Stimulated activated CD4-positive, alpha-beta T cell treated with anti-CD3 and anti-CD28 coated beads, Interleukin-1b, Interleukin-23, amount 100 ng/mL, for 1 hour (primary cell): Measurements from ENCODE around the gene PKNOX2.

ENCODE experiments used
- DNase-seq, 2 donors: peaks; one replicate each; pipeline ENCODE4 v3.0.0-alpha.2; 2020; ENCODE audit warnings: low read depth in 2 of 2

PKNOX2 gene

DNA sequence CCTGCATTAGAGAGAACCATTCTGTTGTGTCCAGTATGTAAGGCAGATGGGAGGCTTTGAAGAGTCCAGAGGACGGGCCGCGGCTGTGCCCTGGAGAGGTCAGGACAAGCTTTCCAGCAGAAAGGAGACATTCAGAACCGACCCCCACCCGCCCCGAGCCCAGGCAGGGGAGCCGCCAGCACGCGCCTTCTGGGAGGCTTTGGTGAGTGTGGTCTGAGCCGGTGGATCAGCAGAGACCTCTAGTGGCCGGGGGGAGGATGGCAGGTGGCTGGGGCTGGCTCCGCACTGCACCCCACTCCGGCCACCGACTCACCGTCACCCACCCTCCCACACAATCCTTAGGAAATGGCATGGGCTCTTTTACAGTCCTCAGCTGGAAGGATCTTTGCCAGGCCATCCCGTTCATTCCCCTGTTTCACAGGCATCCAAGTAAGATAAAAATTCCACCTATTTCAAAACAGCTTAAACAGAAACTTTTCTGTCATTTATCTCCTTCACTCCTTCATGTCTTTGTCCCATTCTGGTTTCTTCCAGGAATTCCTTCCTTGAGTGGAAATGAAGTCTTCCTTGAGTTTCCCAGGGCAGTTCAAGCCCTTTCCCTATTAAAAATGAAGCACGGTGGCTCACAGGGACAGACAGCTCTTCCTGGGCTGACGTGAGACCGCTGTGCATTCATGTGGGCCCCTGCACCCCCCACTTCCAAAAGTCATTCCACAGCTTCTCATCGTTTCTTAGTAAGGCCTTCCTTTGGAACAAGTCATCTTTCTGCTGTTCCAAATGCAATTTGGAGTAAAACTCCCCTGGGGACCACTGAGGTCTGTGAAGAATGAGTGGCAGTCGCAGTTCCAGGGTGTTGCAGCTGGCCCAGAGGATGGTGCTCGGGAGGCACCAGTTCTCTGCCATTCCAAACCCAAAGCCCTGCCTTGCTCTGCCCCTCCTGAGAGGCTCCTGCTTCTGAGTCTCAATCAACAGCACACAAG is 240.6 kb downstream of the PKNOX2 start:
- DNase-seq: peak; percentile 36 to 46

DNA sequence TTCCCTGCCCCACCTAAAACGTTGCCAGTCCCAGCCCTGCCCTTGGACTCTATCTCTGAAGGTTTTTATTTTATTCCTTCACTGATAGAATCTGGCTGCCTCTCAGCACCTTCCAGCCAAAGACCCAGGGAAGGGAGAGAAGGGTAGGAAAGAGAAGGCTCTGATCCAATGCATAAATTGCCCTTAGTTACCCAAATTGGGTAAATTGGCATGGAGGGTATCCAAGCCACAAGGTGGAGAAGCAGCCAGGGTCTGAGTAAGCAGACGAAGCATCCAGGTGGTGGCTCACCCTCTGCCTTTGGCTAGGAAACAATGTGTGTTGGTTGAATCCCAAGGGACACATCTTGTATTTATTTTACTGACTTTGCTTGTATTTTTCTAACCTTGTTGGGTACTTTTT is 242.5 kb downstream of the PKNOX2 start:
- no peak for DNase-seq

DNA sequence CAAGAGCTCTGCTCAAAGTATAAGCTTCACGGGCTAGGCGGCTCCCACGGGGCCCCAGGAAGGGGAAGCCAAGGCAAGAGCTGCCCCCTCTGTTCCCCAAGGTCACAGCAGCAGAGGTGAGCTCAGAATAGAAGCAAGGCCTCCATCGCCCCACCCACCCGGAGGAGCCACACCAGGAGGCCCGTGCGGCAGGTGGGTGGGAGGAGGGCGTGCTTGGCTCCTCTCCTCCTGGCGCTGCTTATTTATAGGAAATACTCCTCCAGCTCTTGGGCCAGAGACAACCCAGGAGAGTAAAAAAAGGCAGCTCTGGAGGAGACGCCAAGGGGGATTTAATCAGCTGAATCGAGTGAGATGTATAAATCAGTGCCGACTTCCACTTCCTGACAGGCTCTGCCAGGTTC is 243.8 kb downstream of the PKNOX2 start:
- no peak for DNase-seq

DNA sequence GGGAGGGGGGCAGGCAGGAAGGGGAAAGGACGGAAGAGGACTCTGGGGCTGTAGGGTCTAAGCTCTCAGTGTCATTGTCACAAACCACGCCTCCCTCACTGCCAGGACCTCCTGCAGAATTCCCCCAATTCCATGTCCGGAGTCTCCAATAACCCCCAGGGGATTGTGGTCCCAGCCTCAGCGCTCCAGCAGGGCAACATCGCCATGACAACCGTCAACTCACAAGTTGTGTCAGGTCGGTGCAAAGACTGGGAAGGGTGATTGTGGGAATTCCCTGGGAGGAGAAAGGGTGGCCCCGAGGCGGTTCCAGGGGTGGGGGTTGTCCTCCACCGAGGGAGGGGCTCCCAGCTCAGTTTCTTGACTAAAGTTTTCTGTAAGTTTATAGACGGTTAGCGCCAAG is 245.5 kb downstream of the PKNOX2 start:
- DNase-seq: no peak

DNA sequence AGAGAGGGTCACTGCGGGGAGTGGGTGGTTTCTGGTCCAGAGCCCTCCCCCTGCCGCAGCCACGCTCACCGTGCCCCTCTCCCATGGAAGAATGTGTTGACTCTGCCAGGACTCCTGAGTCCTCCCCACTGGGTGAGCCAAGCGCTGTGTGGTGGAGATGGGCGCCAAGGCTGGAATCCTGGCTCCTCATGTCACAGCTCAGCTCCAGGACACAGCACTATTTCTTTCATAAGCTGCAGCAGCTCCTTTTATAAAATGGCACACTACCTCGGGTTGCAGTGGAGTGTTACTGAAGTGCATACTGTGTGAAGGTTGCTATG is 247.6 kb downstream of the PKNOX2 start:
- no peak for DNase-seq

DNA sequence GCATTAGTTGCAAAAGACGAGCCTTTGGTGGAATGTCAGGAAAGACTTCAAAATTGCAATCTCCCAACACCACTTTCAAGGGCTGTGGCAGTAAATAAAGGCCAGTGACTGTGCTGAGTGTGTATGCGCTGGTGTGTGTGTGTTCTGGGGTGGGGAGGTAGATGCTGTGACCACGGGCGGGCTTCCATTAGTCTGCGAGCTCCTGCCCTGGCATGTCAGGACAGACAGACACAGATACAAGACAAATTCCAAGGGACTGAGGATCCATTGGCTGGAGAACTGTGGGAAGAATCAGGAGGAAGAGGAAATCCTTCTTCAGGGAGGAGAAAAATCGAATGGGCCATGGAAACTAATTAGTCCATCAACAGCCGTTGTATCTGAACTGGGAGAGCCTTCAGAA is 248.0 kb downstream of the PKNOX2 start:
- DNase-seq: no peak

DNA sequence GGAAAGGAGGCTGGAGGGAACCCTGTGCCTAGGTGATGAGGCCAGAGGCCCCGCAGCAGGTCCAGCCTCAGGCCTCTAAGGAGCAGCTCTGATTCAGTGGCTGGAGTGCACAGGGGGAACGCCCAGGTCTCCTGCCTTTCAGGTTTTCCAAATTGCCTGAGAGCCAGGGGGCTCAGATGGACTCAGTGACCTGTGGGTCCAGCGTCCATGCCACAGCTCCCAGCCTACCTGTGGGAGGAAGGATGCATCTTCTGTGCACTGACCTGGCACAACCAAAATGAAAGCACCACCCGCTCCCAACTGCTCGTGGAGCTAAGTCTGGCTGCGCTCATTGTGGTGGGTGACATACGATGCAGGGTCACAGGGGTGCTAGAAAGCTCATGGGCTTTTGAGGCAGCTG is 248.7 kb downstream of the PKNOX2 start:
- no peak for DNase-seq

DNA sequence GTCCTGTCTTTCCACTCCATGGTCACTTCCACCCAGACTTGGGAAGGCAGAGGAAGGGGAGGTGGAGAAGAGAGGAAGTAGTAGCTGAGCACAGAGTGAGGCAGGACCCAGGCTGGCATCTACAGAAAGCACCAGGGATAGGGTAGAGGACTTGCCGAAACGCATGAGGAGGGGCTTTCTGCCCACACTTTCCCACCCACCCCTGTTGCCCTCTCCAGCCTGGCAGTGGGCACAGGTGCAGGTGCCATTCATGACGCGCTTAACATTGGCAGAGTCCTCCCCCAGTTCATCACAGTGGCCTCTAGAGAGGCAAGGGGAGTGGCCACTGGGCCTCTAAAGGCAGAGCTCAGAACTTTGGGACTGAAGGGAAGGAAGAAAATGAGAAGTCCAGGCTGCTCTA is 249.6 kb downstream of the PKNOX2 start:
- DNase-seq: no peak

DNA sequence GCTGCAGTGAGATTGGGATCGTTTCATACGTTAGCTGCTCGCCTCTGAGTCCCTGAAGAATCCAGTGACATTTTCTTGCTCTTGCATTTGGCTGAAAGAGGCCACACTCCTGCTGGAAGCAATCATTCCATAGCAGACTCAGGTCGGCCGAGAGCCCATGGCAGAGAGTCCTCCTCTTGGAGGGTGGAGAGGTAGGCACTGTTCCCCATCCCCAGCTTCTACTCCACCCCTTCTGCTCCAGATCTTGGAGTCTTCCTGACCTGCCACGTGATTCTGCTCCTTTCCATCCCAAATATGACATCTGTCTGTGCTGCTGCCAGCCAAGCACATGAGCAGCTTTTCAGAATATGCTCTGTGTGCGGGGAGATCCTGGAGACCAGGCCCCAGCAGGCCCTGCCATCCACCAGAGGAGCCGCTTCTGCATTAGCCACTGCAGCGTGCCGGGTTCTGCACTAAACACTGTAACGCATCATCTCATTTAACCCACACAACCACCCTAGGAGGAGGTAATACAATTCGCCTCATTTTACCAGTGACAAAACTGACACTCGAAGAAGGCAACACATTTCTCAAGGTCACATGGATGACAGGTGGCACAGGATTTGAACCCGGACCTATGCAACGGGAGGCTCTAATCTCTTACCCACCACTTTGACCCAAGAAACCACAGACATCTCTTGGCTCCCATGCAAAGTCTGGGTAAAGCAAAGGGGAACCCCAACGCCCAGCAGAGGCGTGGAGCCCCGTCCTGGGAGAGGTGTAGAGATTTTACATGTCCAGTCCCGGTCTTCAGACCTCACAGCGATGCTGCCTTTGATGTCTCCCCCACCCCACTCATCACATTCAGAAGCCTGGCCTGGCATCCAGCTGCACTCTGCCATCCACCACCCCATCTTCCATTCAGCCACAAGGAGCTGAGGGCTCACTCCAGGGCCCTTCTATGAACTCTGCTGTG is 252.7 kb downstream of the PKNOX2 start:
- no peak for DNase-seq

DNA sequence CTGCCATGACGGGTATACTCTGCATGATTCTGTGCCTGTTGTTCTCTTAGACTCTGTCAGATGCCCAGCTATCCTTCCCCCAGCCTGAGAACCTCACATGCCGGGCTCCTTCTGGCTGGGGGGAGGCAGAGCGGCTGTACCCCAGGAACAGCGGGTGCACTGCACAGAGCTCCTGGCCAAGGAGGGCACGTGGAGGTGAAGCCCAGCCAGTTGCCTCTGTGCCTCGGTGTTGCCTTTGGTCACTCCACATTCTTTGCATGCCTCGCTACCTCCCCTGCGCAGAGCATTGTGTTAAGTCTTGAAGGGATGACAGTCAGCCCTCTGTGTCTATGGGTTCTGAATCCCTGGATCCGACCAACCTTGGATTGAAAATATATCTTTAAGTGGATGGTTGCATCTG is 253.8 kb downstream of the PKNOX2 start:
- DNase-seq: no peak

DNA sequence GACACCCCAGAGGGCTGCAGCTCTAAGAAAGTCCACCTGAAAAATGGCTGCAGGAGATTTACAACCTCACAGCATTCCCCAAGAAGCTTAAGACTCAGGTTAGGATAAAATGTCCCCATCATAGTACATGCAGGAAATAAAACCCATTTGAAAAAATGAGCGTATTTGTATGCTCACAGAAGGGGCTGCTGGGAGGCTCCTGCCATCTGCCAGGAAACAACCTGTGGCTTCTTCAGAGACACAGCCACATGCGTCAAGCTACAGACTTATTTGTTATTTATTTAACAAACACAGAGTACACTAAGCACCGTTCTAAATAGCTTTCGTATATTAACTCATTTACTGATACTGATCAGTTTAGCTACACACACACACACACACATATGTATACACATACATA is 258.1 kb downstream of the PKNOX2 start:
- DNase-seq: no peak

DNA sequence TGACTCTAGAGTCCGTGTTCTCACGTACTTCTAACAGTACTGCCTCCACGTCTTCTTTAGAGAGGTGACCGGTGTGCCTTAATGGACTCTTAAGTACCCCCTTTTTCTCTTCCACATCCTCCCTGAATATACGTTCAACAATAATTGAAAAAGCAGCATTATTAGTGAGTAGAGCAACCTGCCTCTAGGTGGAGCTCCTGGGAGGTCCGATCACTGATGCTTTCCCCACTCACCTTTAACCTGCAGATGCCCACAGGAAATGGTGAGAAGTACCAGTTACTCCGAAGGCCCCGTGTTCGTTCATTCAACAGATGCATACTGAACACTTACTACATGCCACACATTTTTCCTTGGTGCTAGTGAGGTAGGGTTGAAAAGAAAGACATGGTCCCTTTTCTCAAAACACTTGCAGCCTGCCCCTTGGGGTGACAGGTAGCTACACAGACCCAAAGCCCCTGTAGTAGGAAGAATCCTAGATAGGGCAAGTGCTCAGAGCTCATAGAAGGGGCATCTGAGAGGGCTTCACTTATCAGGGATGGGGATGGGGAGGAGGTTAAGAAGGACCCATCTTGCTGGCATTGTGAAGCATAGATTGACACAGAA is 258.8 kb downstream of the PKNOX2 start:
- DNase-seq: no peak

DNA sequence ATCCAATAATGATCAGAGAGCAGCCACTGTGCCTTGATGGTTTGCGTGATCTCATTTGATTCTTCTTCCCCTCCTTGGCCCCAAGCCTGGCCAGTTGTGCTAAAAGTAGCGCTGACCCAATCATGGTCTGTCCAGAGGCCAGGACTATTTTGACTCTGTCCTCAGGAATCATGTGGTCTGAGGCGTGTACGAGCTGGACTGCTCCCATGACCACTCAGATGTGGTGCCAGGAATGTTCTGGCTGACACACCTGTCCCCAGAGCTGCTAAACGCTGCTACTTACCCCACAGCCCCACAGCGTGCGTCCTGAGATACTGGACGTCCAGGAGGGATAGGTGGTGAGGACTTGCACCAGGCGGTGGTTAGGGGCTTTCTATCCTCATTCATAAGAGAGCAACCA is 261.1 kb downstream of the PKNOX2 start:
- DNase-seq: no peak

DNA sequence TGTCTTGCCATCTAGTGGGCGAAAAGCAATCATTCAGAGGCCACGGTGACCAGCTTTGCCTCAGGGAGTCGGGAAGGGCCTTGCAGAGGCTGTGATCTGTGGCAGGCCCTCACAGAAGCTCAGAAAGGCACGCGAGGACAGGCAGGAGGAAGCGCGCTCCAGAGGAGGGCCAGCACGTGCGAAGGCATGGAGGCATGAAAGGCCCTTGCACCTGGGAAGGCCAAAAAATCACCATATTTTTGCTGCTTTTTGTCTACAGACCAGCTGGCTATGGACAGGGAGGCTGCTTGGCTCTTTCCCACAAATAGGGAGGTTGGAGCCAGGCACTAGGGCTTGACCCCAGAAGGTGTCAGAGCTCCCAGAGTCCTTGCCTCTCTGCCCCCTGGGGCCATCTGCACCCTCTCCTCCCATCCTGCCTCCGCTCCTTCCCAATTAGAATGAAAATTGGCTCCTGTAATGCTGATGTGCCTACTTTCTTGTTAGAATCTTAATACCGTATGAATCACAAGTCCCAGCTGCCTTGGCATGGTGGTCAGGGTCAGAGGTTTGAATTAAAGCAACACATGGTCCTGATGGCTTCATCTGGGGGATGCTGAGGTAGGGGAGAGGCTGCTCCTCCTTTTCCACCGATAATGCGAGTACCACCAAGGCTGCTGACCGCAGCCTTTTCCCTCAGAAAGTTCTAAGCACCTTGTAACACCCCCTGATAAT is 262.4 kb downstream of the PKNOX2 start:
- DNase-seq: no peak

DNA sequence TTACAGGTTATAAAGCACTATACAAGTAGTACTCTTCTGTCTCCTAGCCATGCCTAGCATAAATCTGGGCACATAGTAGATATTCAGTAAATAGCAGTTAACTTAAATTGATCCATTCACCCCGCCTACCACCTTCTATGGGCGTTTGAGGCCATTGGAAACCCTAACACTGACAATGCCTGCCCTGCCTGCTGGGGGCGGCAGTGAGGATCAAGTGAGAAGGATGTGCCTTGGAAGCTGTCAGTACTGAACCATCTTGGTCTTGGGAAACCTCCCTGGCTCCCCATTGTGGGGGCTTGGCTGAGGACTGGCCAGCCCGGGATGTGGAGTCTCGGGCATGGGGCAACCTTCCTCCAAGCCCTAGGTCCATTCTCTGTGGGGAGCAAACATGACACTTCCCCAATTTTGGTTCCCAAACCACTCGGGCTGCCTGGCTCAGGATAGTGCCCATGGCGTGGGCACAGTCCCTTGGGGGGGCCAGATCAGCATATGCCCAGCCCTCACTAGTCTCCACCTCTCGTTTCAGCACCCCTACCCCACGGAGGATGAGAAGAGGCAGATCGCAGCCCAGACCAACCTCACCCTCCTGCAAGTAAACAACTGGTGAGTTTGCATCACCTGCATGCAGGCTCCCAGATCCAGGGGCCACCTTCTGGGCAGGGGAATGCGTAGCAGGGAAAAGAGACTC is 264.1 kb downstream of the PKNOX2 start:
- DNase-seq: no peak

DNA sequence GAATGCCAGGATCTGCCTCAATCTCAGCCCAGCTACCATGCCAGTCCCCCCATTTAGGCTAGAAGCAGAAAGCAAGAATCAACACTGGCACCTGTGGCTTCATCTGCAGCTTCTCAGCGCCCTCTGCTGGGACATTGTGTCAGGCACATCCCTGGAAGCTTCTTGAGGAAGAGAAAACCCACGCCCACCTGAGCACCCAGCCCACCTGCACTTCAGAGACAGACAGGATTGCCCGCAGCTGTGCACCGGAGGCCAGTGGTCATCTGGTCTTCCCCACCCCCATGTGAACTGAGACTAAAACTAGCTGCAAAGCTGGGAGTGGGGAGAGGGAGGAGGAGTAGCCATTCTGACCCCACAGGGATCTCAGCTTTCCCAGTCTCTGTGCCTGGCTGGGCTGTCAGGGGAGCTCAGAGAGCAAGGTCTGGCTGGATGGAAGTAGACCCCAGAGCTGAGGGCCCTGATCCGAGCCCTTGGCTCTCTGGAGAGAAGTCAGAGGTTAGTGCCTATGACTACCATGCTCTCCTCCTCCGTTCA is 264.7 kb downstream of the PKNOX2 start:
- DNase-seq: peak in 1 of 2 donors; percentile 15

DNA sequence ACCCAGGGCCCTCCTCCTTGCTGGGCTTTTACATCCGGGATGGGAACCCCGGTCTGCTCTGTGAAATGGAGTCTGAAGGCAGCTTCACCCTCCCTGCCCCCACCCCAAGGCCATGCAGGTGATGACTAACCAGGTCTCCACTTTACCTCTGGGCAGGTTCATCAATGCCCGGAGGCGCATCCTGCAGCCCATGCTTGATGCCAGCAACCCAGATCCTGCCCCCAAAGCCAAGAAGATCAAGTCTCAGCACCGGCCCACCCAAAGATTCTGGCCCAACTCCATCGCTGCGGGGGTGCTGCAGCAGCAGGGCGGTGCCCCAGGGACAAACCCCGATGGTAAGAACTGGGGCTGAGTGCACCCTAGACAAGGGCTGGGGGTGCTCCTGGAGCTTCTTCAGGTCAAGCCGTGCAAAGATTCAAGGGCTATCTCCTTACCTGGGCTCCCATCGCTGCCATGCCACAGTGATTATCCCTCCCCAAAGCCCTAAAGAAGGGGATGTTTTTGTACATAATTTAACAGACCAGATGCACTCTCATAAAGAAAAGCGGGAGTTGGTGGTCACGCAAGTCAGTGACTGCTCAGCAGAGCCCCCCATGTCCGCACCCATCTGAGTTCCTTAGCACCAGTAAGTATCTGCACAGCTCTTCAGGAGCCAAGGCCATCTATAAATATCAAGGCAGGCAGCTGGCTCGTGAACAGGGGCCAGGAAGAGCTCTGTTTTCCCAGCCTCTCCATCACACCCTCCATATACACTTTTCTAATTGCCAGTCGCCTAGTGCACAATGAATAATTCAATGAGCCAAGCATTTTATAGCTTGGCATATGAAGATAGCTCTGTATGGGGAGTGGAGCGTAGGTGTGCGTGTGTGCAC is 265.5 kb downstream of the PKNOX2 start:
- DNase-seq: no peak

DNA sequence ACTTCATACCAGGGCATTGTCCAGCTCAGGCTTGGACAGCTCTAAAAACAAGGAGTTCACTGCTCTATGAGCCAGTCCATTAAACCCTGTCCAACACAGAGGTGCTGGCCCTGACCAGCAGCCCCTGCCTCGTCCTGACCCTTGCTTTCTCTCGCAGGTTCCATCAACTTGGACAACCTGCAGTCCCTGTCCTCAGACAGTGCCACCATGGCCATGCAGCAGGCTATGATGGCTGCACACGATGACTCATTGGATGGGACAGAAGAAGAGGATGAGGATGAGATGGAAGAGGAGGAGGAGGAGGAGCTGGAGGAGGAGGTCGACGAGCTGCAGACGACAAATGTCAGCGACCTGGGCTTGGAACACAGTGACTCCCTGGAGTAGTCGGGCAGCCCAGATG is 266.5 kb downstream of the PKNOX2 start:
- no peak for DNase-seq

DNA sequence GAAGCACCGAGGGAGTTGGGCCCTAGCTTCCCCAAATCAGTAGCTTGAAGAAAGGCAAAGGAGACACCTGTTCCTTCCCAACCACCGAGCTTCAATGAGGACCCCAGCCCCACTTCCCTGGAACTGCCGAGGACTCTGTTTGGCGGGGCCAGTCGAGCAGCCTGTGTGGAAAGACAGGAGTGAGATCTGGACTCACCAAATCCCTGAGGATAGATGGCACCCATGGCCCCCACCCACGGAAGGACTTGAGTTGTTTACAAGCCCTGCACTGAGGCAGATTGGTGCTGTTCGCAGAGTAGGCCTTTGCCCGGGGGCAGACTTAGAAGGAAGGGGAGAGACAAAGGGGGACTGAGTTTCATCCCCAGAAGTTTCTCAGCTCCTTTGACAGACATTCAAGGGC is 266.9 kb downstream of the PKNOX2 start:
- DNase-seq: no peak
